ENCODE measurements around the gene SMIM11. TPM values are rescaled to one million over a fixed set of nuclear protein-coding genes. Genes with fewer than 3 reads are reported as not detected.

The SMIM11 gene
- total and polyA plus RNA-seq, 8 donors = 3.1 to 18.0 (median 7.5) TPM

Other genes starting within 250 kb of the SMIM11 start
- gene KCNE2, start 11.5 kb upstream of the SMIM11 start, total RNA-seq = not detected
- under 1 TPM; 0.64 to 0.96 (median 0.78) TPM for gene KCNE2, start 11.5 kb upstream of the SMIM11 start, polyA plus RNA-seq (ENCODE audit: insufficient read length in 6 of 6)
- gene SMIM34, start 48.4 kb downstream of the SMIM11 start, total RNA-seq = under 1 TPM in 1 of 2 donors, not detected in 1; 0.81 TPM
- gene SMIM34, start 48.4 kb downstream of the SMIM11 start, polyA plus RNA-seq (ENCODE audit: insufficient read length in 6 of 6) = under 1 TPM; 0.26 to 0.95 (median 0.68) TPM
- gene KCNE1, start 136.7 kb downstream of the SMIM11 start, total RNA-seq = 10 to 100 TPM in 1 of 2 donors, 1 to 10 TPM in 1; 3.8 to 21.2 TPM
- 1 to 10 TPM in 4 of 6 donors, under 1 TPM in 2; 0.19 to 2.4 (median 1.6) TPM for gene KCNE1, start 136.7 kb downstream of the SMIM11 start, polyA plus RNA-seq (ENCODE audit: insufficient read length in 6 of 6)
- gene RCAN1, start 239.6 kb downstream of the SMIM11 start, total RNA-seq = 10 to 100 TPM; 29.8 to 62.6 TPM
- 10 to 100 TPM; 16.9 to 22.1 (median 19.4) TPM for gene RCAN1, start 239.6 kb downstream of the SMIM11 start, polyA plus RNA-seq (ENCODE audit: insufficient read length in 6 of 6)

Data from left lung (tissue), 8 donors.